T-helper 22 cell (primary cell): ENCODE measurements around the gene CTNND1.

ENCODE experiments used
- DNase-seq: peaks from one replicate; pipeline ENCODE4 v3.0.0-alpha.2; 2020; ENCODE audit warnings: low read depth

Gene CTNND1

GRCh38 chr11:57762235-57762861, 746 bp downstream of the CTNND1 start:
- no peak for DNase-seq

GRCh38 chr11:57763568-57763967, 2.0 kb downstream of the CTNND1 start:
- DNase-seq: no peak

- DNase-seq: no peak
Measured at GRCh38 chr11:57764021-57764420, 2.4 kb downstream of the CTNND1 start.

GRCh38 chr11:57764566-57764965, 3.0 kb downstream of the CTNND1 start:
- DNase-seq: no peak

GRCh38 chr11:57764972-57765371, 3.4 kb downstream of the CTNND1 start:
- DNase-seq: no peak

GRCh38 chr11:57770793-57771192, 9.2 kb downstream of the CTNND1 start:
- DNase-seq: no peak

GRCh38 chr11:57771365-57771764, 9.8 kb downstream of the CTNND1 start:
- no peak for DNase-seq

GRCh38 chr11:57772562-57772961, 11.0 kb downstream of the CTNND1 start:
- no peak for DNase-seq

GRCh38 chr11:57773026-57773598, 11.5 kb downstream of the CTNND1 start:
- no peak for DNase-seq

- DNase-seq: no peak
Measured at GRCh38 chr11:57775491-57775890, 13.9 kb downstream of the CTNND1 start.

- no peak for DNase-seq
Measured at GRCh38 chr11:57776031-57776521, 14.5 kb downstream of the CTNND1 start.

- no peak for DNase-seq
Measured at GRCh38 chr11:57776577-57777210, 15.1 kb downstream of the CTNND1 start.

GRCh38 chr11:57777969-57778317, 16.3 kb downstream of the CTNND1 start:
- no peak for DNase-seq

- no peak for DNase-seq
Measured at GRCh38 chr11:57778318-57779037, 16.9 kb downstream of the CTNND1 start.

- DNase-seq: no peak
Measured at GRCh38 chr11:57779276-57779675, 17.7 kb downstream of the CTNND1 start.

GRCh38 chr11:57781529-57781943, 19.9 kb downstream of the CTNND1 start:
- DNase-seq: no peak

- DNase-seq: no peak
Measured at GRCh38 chr11:57785072-57785471, 23.5 kb downstream of the CTNND1 start.

- DNase-seq: no peak
Measured at GRCh38 chr11:57786436-57786835, 24.8 kb downstream of the CTNND1 start.

- no peak for DNase-seq
Measured at GRCh38 chr11:57787006-57787604, 25.5 kb downstream of the CTNND1 start.

GRCh38 chr11:57787920-57788702, 26.5 kb downstream of the CTNND1 start:
- DNase-seq: no peak

GRCh38 chr11:57788703-57789088, 27.1 kb downstream of the CTNND1 start:
- DNase-seq: no peak
